ENCODE measurements around the gene GAP43. TPM values are rescaled to one million over a fixed set of nuclear protein-coding genes. Genes with fewer than 3 reads are reported as not detected.

The GAP43 gene
- total RNA-seq, 3 donors from 2014 or later: 0.16 TPM; not detected in 2

GRCh38 chr3:115758076-115758763, 134.9 kb downstream of the GAP43 start:
- no peaks in the 10 kb centered on the region for H3K4me1 ChIP-seq
- no peak for DNase-seq (ENCODE audit: low spot score in 2 of 2)
- H3K27ac ChIP-seq: no peak overlapping the region
- intact Hi-C loops (cut with DNase I; ENCODE audit: low total_unique reads): no loop called here
- no peaks in the 10 kb centered on the region for H3K36me3 ChIP-seq
- H3K9me3 ChIP-seq: peaks cover 0 to 5% of the 10 kb centered on the region in 2 donors
- no peak overlapping the region for H3K4me3 ChIP-seq
- H3K27me3 ChIP-seq: no peaks in the 10 kb centered on the region
- TF ChIP-seq POLR2AphosphoS5 (IDR thresholded peaks at IDR 0.05): no peak

- Histone ChIP-seq H3K36me3 (no peaks in the 10 kb centered on the region), H3K4me1 (no peaks in the 10 kb centered on the region), H3K4me3 (no peak overlapping the region), H3K9me3 (no peaks in the 10 kb centered on the region), H3K27me3 (no peaks in the 10 kb centered on the region), H3K27ac (no peak overlapping the region)
- no peak for DNase-seq (ENCODE audit: low spot score in 2 of 2)
- intact Hi-C loops (cut with DNase I; ENCODE audit: low total_unique reads): no loop called here
- TF ChIP-seq, protein P1, sequence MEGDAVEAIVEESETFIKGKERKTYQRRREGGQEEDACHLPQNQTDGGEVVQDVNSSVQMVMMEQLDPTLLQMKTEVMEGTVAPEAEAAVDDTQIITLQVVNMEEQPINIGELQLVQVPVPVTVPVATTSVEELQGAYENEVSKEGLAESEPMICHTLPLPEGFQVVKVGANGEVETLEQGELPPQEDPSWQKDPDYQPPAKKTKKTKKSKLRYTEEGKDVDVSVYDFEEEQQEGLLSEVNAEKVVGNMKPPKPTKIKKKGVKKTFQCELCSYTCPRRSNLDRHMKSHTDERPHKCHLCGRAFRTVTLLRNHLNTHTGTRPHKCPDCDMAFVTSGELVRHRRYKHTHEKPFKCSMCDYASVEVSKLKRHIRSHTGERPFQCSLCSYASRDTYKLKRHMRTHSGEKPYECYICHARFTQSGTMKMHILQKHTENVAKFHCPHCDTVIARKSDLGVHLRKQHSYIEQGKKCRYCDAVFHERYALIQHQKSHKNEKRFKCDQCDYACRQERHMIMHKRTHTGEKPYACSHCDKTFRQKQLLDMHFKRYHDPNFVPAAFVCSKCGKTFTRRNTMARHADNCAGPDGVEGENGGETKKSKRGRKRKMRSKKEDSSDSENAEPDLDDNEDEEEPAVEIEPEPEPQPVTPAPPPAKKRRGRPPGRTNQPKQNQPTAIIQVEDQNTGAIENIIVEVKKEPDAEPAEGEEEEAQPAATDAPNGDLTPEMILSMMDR (IDR thresholded peaks at IDR 0.05): no peak
- TF ChIP-seq POLR2A (IDR thresholded peaks at IDR 0.05): no peak
- TF ChIP-seq POLR2AphosphoS5 (IDR thresholded peaks at IDR 0.05): no peak
Observed at GRCh38 chr3:115760716-115761115, 137.4 kb downstream of the GAP43 start.

- H3K36me3 ChIP-seq: no peaks in the 10 kb centered on the region
- H3K27me3 ChIP-seq: no peaks in the 10 kb centered on the region
- no peak overlapping the region for H3K27ac ChIP-seq
- H3K4me1 ChIP-seq: no peaks in the 10 kb centered on the region
- DNase-seq (ENCODE audit: low spot score in 2 of 2): no peak
- intact Hi-C loops (cut with DNase I; ENCODE audit: low total_unique reads): no loop called here
- no peak for TF ChIP-seq POLR2A (IDR thresholded peaks at IDR 0.05)
- TF ChIP-seq POLR2AphosphoS5 (IDR thresholded peaks at IDR 0.05): no peak
- TF ChIP-seq, protein P1 (IDR thresholded peaks at IDR 0.05): no peak
- H3K4me3 ChIP-seq: no peak overlapping the region
- H3K9me3 ChIP-seq: no peaks in the 10 kb centered on the region
Observed at GRCh38 chr3:115761927-115762305, 138.6 kb downstream of the GAP43 start.

GRCh38 chr3:115766587-115767482, 143.5 kb downstream of the GAP43 start:
- DNase-seq (ENCODE audit: low spot score in 2 of 2): no peak
- Histone ChIP-seq H3K4me1 (no peaks in the 10 kb centered on the region), H3K4me3 (no peak overlapping the region), H3K36me3 (no peaks in the 10 kb centered on the region), H3K27me3 (no peaks in the 10 kb centered on the region), H3K9me3 (no peaks in the 10 kb centered on the region), H3K27ac (no peak overlapping the region)
- intact Hi-C loops (cut with DNase I; ENCODE audit: low total_unique reads): no loop called here
- TF ChIP-seq, protein P1 (IDR thresholded peaks at IDR 0.05): no peak
- TF ChIP-seq POLR2AphosphoS5 (IDR thresholded peaks at IDR 0.05): no peak
- TF ChIP-seq POLR2A (IDR thresholded peaks at IDR 0.05): no peak

- intact Hi-C loops (cut with DNase I; ENCODE audit: low total_unique reads): no loop called here
- no peak for DNase-seq (ENCODE audit: low spot score in 2 of 2)
- no peaks in the 10 kb centered on the region for H3K27me3 ChIP-seq
- no peaks in the 10 kb centered on the region for H3K36me3 ChIP-seq
- H3K9me3 ChIP-seq: no peaks in the 10 kb centered on the region
- no peak overlapping the region for H3K4me3 ChIP-seq
- no peak for TF ChIP-seq POLR2AphosphoS5 (IDR thresholded peaks at IDR 0.05)
- TF ChIP-seq POLR2A (IDR thresholded peaks at IDR 0.05): no peak
- TF ChIP-seq, protein P1 (IDR thresholded peaks at IDR 0.05): no peak
- no peaks in the 10 kb centered on the region for H3K4me1 ChIP-seq
- H3K27ac ChIP-seq: no peak overlapping the region
Observed at GRCh38 chr3:115768661-115769060, 145.4 kb downstream of the GAP43 start.

Measured in breast epithelium (tissue), 4 donors.